T-cell (primary cell): Measurements from ENCODE around the gene RLIM. TPM values are rescaled to one million over a fixed set of nuclear protein-coding genes. Genes with fewer than 3 reads are reported as not detected.

Experiments used
- total RNA-seq, 35 experiments: library from RNA in 6 of 35; stranded (reverse) in 6 of 35; fragments of 120-200 nt in 1 of 35; gene quantifications; one replicate each; pipeline versions ENCODE4 v1.2.1 to v1.2.4 and lab custom pipeline; 2013 to 2026

Gene RLIM
- total RNA-seq, 5 donors from 2014 or later (not counting 1 experiment from before 2014, with no cell fraction given) = 32.8 to 51.2 (median 37.6) TPM

Other genes starting within 250 kb of the RLIM start
- gene SLC16A2, start 193.1 kb downstream of the RLIM start, total RNA-seq = under 1 TPM; 0.23 to 0.41 (median 0.35) TPM